MG63 (cell line): ENCODE measurements around the gene CRTAP. TPM values are rescaled to one million over a fixed set of nuclear protein-coding genes. Genes with fewer than 3 reads are reported as not detected.
"Not testable (repeated sequence)": the region's sequence is repeated elsewhere in the genome, so short reads cannot be mapped to it uniquely, and the experiment has no call there.

Experiments used
- DNase-seq: peaks from one replicate; pipeline ENCODE4 v3.0.0-alpha.2; 2020
- H3K27me3 ChIP-seq: fragments of 250-450 bp; sonication (Bioruptor Pico); 2 replicates; pipeline ENCODE4 v1.5.1; 2020; ENCODE audit warnings: mild to moderate bottlenecking, moderate library complexity
- H3K36me3 ChIP-seq: fragments of 250-450 bp; sonication (Bioruptor Pico); 2 replicates; pipeline ENCODE4 v1.5.1; 2020; ENCODE audit warnings: mild to moderate bottlenecking, moderate library complexity
- H3K4me3 ChIP-seq: fragments of 250-450 bp; sonication (Bioruptor Pico); 2 replicates; pipeline ENCODE4 v1.5.1; 2020; ENCODE audit warnings: mild to moderate bottlenecking, moderate library complexity
- H3K9me3 ChIP-seq: fragments of 250-450 bp; sonication (Bioruptor Pico); 2 replicates; pipeline ENCODE4 v1.5.1; 2020; ENCODE audit warnings: mild to moderate bottlenecking, moderate library complexity
- total RNA-seq: library from RNA; depleted of rRNA; stranded (reverse); fragments of >200 nt; shearing (Covaris generic); gene quantifications from 2 replicates; pipeline ENCODE4 v1.2.3, GENCODE V29; 2014; ENCODE audit warnings: low replicate concordance

The CRTAP gene
- total RNA-seq, 1 experiment from 2014 or later, result 273 TPM

DNA sequence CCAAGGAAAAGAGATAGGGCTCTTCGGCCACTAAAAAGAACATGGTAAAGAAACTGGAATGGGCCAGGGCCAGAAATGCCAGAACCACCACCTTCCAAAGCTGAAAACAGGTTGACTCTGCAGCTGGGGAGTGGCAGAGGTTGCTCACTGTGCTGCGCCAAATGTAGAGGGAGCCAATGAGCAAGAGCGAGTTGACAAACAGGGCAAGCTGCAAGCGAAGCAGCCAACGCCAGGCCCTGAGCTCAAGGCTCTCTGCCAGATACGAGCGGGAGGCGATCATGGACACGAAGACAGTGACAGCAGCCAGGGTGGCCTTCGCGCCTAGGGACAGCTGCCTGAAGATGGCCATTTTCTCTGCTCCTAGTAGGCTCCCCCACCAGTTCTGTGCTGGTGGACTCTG is 20.0 kb upstream of the CRTAP start:
- H3K27me3 ChIP-seq, result no peaks in the 10 kb centered on the region
- no peaks in the 10 kb centered on the region; the same call in 1 of the 2 replicates for H3K9me3 ChIP-seq
- H3K36me3 ChIP-seq, result peaks cover 4% of the 10 kb centered on the region
- no peak overlapping the region for H3K4me3 ChIP-seq
- no peak for DNase-seq

DNA sequence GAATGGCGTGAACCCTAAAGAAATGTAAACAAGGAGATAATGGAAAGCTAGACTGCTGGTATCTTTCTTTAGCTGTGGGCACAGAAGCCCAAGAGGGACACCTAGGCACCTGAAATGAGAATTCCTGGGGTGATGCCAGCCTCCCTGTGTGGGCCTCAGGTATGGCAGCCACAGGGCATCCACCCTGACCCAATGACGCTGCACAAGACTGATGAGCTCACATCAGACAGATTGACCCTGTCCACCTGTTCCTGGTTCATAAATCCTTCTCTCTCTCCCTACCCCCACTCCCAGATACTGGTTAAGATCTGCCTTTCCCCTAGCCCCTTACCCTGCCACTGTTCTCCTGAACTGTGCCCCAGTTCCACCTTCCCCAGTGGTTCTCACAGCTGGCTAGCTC is 18.4 kb upstream of the CRTAP start:
- peak overlapping the region; percentile 78; the same call in 1 of the 2 replicates for H3K4me3 ChIP-seq
- peaks cover 4% of the 10 kb centered on the region for H3K36me3 ChIP-seq
- H3K9me3 ChIP-seq, result no peaks in the 10 kb centered on the region
- no peaks in the 10 kb centered on the region for H3K27me3 ChIP-seq
- DNase-seq, result no peak

GRCh38 chr3:33096093-33096868 is 17.5 kb upstream of the CRTAP start:
- DNase-seq, result peak; percentile 41
- peaks cover 4% of the 10 kb centered on the region for H3K36me3 ChIP-seq
- peak overlapping the region; percentile 78 for H3K4me3 ChIP-seq
- H3K9me3 ChIP-seq, result no peaks in the 10 kb centered on the region
- H3K27me3 ChIP-seq, result no peaks in the 10 kb centered on the region

DNA sequence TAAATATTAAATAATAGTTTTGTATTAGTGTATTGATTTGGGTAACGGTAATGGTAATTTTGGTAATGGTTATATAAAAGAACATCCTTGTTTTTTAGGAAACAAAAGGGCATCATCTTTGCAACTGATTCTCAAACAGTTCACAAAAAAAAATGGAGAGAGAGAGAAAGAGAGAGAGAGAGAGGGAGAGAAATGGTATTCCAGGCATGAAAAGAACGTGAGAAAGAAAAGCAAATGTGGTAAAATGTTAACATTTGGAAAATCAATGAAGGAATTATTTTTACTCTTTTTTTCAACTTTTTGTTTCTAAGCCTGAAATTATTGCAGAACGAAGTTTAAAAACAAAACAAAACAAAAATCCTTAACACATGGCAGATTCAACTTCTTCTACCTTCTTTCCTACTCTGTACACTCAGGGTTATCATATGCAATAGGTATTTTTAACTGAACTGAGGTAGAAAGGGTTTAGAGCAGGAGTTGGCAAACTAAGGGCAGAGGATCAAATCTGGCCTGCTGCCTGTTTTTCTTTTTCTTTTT is 14.6 kb upstream of the CRTAP start:
- Histone ChIP-seq H3K9me3 (no peaks in the 10 kb centered on the region), H3K4me3 (no peak overlapping the region), H3K36me3 (no peaks in the 10 kb centered on the region), H3K27me3 (no peaks in the 10 kb centered on the region)
- DNase-seq, result no peak

- DNase-seq, result no peak
- Histone ChIP-seq H3K4me3 (no peak overlapping the region), H3K27me3 (no peaks in the 10 kb centered on the region), H3K9me3 (no peaks in the 10 kb centered on the region), H3K36me3 (no peaks in the 10 kb centered on the region)
Observed at GRCh38 chr3:33099701-33100100, 14.1 kb upstream of the CRTAP start.

- DNase-seq, result no peak
- no peaks in the 10 kb centered on the region for H3K36me3 ChIP-seq
- H3K9me3 ChIP-seq, result no peaks in the 10 kb centered on the region
- no peaks in the 10 kb centered on the region for H3K27me3 ChIP-seq
- no peak overlapping the region for H3K4me3 ChIP-seq
Observed at GRCh38 chr3:33100229-33100628, 13.6 kb upstream of the CRTAP start.

DNA sequence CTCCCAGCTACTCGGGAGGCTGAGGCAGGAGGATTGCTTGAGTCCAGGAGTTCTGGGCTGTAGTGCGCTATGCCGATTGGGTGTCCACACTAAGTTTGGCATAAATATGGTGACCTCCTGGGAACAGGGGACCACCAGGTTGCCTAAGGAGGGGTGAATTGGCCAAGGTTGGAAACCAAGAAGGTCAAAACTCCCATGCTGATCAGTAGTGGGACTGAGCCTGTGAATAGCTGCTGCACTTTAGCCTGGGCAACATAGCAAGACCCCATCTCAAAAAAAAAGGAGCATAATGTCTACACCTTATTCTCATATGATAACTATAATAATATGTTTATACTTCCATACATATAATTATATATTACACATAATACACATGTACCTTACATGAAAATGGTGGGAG is 10.8 kb upstream of the CRTAP start:
- no peaks in the 10 kb centered on the region for H3K27me3 ChIP-seq
- no peaks in the 10 kb centered on the region for H3K9me3 ChIP-seq
- DNase-seq, result no peak
- H3K36me3 ChIP-seq, result no peaks in the 10 kb centered on the region
- H3K4me3 ChIP-seq, result no peak overlapping the region

- Histone ChIP-seq H3K9me3 (no peaks in the 10 kb centered on the region), H3K27me3 (no peaks in the 10 kb centered on the region), H3K4me3 (no peak overlapping the region), H3K36me3 (no peaks in the 10 kb centered on the region)
- no peak for DNase-seq
Observed at GRCh38 chr3:33103480-33103879, 10.3 kb upstream of the CRTAP start.

DNA sequence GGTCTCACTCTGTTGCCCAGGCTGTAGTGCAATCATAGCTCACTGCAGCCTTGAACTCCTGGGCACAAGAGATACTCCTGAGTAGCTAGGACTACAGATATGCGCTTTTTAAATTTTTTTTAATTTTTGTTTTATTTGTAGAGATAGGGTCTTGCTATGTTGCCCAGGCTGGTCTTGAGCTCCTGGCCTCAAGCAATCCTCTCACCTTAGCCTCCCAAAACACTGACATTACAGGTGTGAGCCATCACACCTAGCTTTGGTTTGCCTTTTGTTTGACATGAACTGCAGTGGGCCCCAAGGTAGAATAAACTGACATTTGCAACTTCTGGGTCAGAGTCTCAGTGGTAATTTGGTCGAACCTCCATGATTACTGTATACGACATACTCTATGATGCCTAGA is 9.0 kb upstream of the CRTAP start:
- H3K9me3 ChIP-seq, result no peaks in the 10 kb centered on the region
- H3K36me3 ChIP-seq, result no peaks in the 10 kb centered on the region
- no peak overlapping the region for H3K4me3 ChIP-seq
- H3K27me3 ChIP-seq, result no peaks in the 10 kb centered on the region
- DNase-seq, result no peak

DNA sequence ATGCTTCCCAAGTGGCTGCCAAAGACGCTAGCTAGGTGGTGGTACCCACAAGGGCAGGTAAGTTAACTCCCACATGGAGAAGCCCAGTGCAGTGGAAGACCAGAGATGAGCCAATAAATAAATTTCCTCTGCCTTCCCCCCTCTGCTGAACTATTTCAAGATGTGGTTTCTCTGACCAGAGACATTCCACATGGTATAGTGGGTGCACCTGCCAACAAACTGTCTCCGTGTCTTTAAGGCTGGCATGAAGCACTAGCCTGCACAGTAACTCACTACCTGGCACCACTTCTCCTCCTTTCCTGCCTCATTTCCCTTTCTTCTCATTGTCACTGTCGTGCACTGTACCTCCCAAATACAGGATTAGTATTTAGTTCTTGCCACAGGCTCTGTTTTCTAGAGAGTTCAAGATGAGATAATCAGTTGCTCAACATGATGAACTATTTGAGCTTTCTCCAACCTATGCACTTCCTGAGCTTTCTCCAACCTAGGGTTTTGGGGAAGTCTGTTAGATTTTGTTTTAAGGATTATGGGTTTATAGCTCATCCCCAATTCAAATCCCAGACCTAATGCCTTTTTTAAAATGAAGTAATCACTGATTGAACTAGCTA is 8.4 kb upstream of the CRTAP start:
- Histone ChIP-seq H3K27me3 (no peaks in the 10 kb centered on the region), H3K36me3 (no peaks in the 10 kb centered on the region), H3K4me3 (no peak overlapping the region), H3K9me3 (no peaks in the 10 kb centered on the region)
- DNase-seq, result no peak

- not testable (repeated sequence) for H3K36me3 ChIP-seq, DNase-seq, H3K4me3 ChIP-seq, H3K27me3 ChIP-seq, H3K9me3 ChIP-seq
Observed at GRCh38 chr3:33106854-33107253, 7.0 kb upstream of the CRTAP start.

DNA sequence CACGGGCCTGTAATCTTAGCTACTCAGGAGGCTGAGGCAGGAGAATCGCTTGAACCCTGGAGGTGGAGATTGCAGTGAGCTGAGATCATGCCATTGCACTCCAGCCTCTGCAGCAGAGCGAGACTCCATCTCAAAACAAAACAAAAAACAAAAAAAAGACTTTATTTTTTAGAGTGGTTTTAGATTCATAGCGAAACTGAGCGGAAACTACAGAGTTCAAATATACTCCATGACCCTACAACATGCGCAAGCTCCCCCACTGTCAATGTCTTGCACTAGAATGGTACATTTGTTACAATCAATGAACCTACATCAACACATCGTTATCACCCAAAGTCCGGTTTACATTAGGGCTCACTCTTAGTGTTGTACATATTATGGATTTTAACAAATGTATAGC is 2.2 kb upstream of the CRTAP start:
- Histone ChIP-seq H3K27me3 (no peaks in the 10 kb centered on the region), H3K36me3 (no peaks in the 10 kb centered on the region), H3K9me3 (no peaks in the 10 kb centered on the region), H3K4me3 (no peak overlapping the region)
- DNase-seq, result no peak

DNA sequence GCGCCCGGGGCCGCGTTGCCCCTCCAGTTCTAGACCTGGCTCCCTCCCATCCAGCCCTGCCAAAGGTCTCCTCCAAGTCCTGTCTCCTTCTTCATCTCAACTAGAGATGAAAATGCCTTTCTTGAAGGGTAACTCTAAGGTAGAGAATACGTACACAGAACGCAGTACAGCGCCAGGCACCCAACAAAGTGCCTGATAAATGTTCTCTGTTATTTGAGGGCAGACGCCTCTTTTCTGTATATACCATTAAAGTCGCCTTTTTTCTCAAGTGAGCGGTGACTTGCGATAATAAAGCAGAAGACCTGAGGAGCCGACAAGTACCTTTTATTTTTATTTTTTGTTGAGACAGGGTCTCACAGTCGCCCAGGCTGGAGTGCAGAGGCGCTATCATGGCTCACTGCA is 809 bp downstream of the CRTAP start:
- no peak for DNase-seq
- no peaks in the 10 kb centered on the region; the same call in 1 of the 2 replicates for H3K36me3 ChIP-seq
- peak overlapping the region; percentile 60 for H3K4me3 ChIP-seq
- no peaks in the 10 kb centered on the region for H3K27me3 ChIP-seq
- no peaks in the 10 kb centered on the region for H3K9me3 ChIP-seq

GRCh38 chr3:33115024-33115768 is 1.4 kb downstream of the CRTAP start:
- Histone ChIP-seq H3K36me3 (no peaks in the 10 kb centered on the region; the same call in 1 of the 2 replicates), H3K4me3 (peak overlapping the region; percentile 60), H3K27me3 (no peaks in the 10 kb centered on the region), H3K9me3 (no peaks in the 10 kb centered on the region)
- peak; percentile 81 for DNase-seq

GRCh38 chr3:33117461-33117860 is 3.6 kb downstream of the CRTAP start:
- Histone ChIP-seq H3K36me3 (peaks cover 9% of the 10 kb centered on the region), H3K9me3 (no peaks in the 10 kb centered on the region), H3K4me3 (no peak overlapping the region), H3K27me3 (no peaks in the 10 kb centered on the region)
- DNase-seq, result no peak

DNA sequence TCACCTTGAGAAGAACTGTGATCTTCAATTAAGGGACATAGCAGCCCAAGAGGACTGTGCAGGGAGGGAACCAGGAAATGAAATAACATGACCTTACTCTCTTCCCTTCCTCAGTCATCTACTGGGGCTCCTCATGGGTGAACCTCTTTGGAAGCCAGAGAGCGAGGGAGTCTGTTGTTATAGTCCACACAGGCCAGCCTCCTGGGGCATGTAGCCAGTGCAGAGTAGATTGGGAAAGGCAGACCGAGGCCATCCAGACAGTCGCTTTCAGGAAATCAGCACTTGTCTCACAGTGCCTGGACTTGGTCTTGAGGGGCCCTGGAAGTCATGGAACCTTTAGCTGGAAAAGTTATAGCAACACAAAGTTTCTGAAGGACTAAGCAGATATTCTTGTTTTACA is 6.1 kb downstream of the CRTAP start:
- DNase-seq, result no peak

GRCh38 chr3:33122991-33123390 is 9.2 kb downstream of the CRTAP start:
- H3K4me3 ChIP-seq, result no peak overlapping the region
- peaks cover 23% of the 10 kb centered on the region for H3K36me3 ChIP-seq

More for the DNA sequence above, 6.1 kb downstream of the CRTAP start:
- Histone ChIP-seq H3K27me3 (no peaks in the 10 kb centered on the region), H3K9me3 (no peaks in the 10 kb centered on the region), H3K36me3 (peaks cover 19% of the 10 kb centered on the region), H3K4me3 (no peak overlapping the region)

More at GRCh38 chr3:33122991-33123390, 9.2 kb downstream of the CRTAP start:
- DNase-seq, result no peak
- no peaks in the 10 kb centered on the region for H3K9me3 ChIP-seq
- no peaks in the 10 kb centered on the region for H3K27me3 ChIP-seq
